ENCODE results near the gene FOXRED2. TPM values are rescaled to one million over a fixed set of nuclear protein-coding genes. Genes with fewer than 3 reads are reported as not detected.

Gene FOXRED2
- total and polyA plus RNA-seq, 2 of the 8 experiments (the other 6 are each of a cell fraction or from before 2014, with no cell fraction given): 11.5 to 27.8 TPM

DNA sequence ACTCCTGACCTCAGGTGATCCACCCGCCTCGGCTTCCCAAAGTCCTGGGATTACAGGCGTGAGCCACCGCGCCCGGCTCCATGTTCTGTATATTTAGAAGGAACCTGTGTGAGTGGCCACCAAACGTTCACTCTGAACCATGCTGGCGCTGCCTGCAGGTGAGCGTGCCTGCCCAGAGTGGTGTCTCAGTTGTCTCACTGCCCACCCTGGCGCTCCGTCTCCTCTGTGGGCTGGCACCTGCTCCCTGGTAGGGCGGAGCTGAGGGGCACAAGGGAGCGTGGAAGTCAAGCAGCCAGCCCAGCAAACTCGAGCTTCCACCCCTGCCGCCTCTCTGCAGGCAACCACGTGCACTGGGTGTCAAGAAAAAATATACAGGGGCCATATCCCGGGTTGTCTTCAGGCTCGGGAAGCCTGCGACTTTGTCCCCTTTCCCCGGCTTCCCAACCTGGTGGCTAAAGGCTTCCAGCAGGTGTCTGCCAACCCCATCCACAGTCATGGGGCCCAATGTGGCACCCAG, 42.1 kb downstream of the FOXRED2 start:
- H3K36me3 ChIP-seq (ENCODE audit: control insufficient read depth in 2 of 4, insufficient read depth in 4 of 4, low read length in 3 of 4): peaks cover 0 to 2% (median 0%) of the 10 kb centered on the region in 4 experiments; a peak in 1 of 8 replicates
- no peak overlapping the region for H4K5ac ChIP-seq (ENCODE audit: insufficient read length, low read depth, low read length)
- ChIA-PET POLR2A (ENCODE audit: partially characterized antibody) (interaction anchor here (0.9 to 1.8 kb wide), 4 partner anchors 9 to 22 kb away, joined by 4 to 8 read pairs (median 6); no protein-coding TSS in a partner anchor), CTCF (ENCODE audit: partially characterized antibody) (interaction anchor here (0.9 to 3.0 kb wide), 5 partner anchors 23 to 179 kb away, joined by 3 to 22 read pairs (median 3); no protein-coding TSS in a partner anchor)
- no peak overlapping the region for H3K18ac ChIP-seq (ENCODE audit: extremely low read depth, low read length)
- H3K23me2 ChIP-seq (ENCODE audit: low read depth, low read length): no peaks in the 10 kb centered on the region
- 91% methylated on average over 20 of the region's 20 CpGs; no CpG with 5 or more reads in 1 of the 2 experiments for WGBS, 2 experiments (ENCODE audit: extremely low coverage in 1 of 2, insufficient coverage in 1 of 2, insufficient read length in 1 of 2, insufficient replicate concordance in 2 of 2, low coverage in 1 of 2, low lambda C conversion rate in 2 of 2, missing lambda C conversion rate in 1 of 2)
- no peaks in the 10 kb centered on the region for H4K20me1 ChIP-seq (replicated peaks in 1 of 2; ENCODE audit: control insufficient read depth in 1 of 2, insufficient read depth in 2 of 2, low read length in 2 of 2)
- H3K4ac ChIP-seq (replicated peaks; ENCODE audit: insufficient read length, low read depth, low read length): no peak overlapping the region
- no peaks in the 10 kb centered on the region for H3K79me2 ChIP-seq (ENCODE audit: control insufficient read depth in 1 of 2, insufficient read depth in 2 of 2, low read length in 2 of 2)
- H3K27ac ChIP-seq (ENCODE audit: low read depth, low read length): no peak overlapping the region
- H2AFZ ChIP-seq (ENCODE audit: low read length): no peak overlapping the region
- FAIRE-seq: no peak
- H3K4me1 ChIP-seq (replicated peaks in 1 of 4; ENCODE audit: control insufficient read depth in 3 of 4, insufficient read depth in 4 of 4, low read length in 3 of 4): peaks cover under 1 to 11% (median 5%) of the 10 kb centered on the region in 4 experiments; a peak in 6 of 7 replicates
- TF ChIP-seq ZNF274 (IDR thresholded peaks at IDR 0.05; ENCODE audit: borderline replicate concordance, extremely low read depth, low read length) (no peak), BACH1 (IDR thresholded peaks at IDR 0.05; ENCODE audit: low read length) (no peak), ASH2L (IDR thresholded peaks at IDR 0.05; ENCODE audit: low read length) (no peak), POU5F1 (IDR thresholded peaks at IDR 0.05; ENCODE audit: low read depth, low read length) (no peak), GTF2F1 (IDR thresholded peaks at IDR 0.05; ENCODE audit: borderline replicate concordance, low read depth, low read length) (no peak)
- TF ChIP-seq, protein P1, sequence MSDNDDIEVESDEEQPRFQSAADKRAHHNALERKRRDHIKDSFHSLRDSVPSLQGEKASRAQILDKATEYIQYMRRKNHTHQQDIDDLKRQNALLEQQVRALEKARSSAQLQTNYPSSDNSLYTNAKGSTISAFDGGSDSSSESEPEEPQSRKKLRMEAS (IDR thresholded peaks at IDR 0.05): no peak
- H2BK20ac ChIP-seq (ENCODE audit: low read length): no peak overlapping the region
- 0 out of 2 replicates have a peak overlapping the region, but pooled peaks have one; percentile 16 for H2BK5ac ChIP-seq (ENCODE audit: low read depth, low read length)
- no peak overlapping the region for H3K23ac ChIP-seq (ENCODE audit: insufficient read length)
- no peak overlapping the region for H4K8ac ChIP-seq (ENCODE audit: extremely low read depth, insufficient read depth, low read length)
- no peaks in the 10 kb centered on the region for H3K9me3 ChIP-seq (ENCODE audit: insufficient read depth in 2 of 2, low read depth in 1 of 2, low read length in 1 of 2)
- H3K79me1 ChIP-seq (ENCODE audit: low read depth, low read length): no peaks in the 10 kb centered on the region
- H4K91ac ChIP-seq (replicated peaks; ENCODE audit: insufficient read length, low read length): no peak overlapping the region
- no peak overlapping the region for H3K9ac ChIP-seq (replicated peaks in 1 of 4; ENCODE audit: extremely low read depth in 1 of 4, low read depth in 3 of 4, low read length in 3 of 4)
- H2BK120ac ChIP-seq (replicated peaks; ENCODE audit: low read depth, low read length): no peak overlapping the region
- H3K4me2 ChIP-seq (ENCODE audit: insufficient read depth in 1 of 2, low read depth in 2 of 2, low read length in 2 of 2): no peak overlapping the region
- no peak overlapping the region for H2BK12ac ChIP-seq (ENCODE audit: low read depth, low read length)
- no peak for DNase-seq (ENCODE audit: low read depth in 1 of 2, low spot score in 2 of 2)
- H3K27me3 ChIP-seq (replicated peaks in 1 of 4; ENCODE audit: control insufficient read depth in 3 of 4, extremely low read depth in 1 of 4, insufficient read depth in 3 of 4, low read length in 3 of 4): no peaks in the 10 kb centered on the region
- H3K4me3 ChIP-seq (ENCODE audit: extremely low read depth in 1 of 4, insufficient read depth in 2 of 4, low read depth in 3 of 4, low read length in 4 of 4): no peak overlapping the region
- H3K14ac ChIP-seq (ENCODE audit: insufficient read length): no peak overlapping the region
- H2AK5ac ChIP-seq (ENCODE audit: low read depth, low read length): no peak overlapping the region
- H2BK15ac ChIP-seq (ENCODE audit: low read length): no peak overlapping the region; the same call in 1 of the 2 replicates
- no peak overlapping the region for H3K56ac ChIP-seq (replicated peaks; ENCODE audit: insufficient read length, low read depth, low read length)
